Measurements from ENCODE around the gene MN1.

DNA sequence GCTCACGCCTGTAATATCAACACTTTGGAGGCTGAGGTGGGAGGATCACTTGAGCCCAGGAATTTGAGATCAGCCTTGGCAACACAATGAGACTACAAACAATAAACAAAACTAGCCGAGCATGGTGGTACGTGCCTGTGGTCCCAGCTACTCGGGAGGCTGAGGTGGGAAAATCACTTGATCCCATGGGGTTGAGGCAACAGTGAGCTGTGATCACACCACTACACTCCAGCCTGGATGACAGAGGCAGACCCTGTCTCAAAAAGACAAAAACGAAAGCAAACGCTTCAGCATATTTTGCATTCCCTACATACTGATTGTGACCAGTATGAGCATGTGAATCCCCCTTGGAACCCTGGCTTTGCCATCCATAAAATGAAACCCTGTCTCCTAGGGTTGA lies 33.9 kb upstream of the MN1 start:
- no peak for TF ChIP-seq ZFP30 (CRISPR knock-in tag; IDR thresholded peaks at IDR 0.05)
- no peak for TF ChIP-seq BACH2 (CRISPR knock-in tag; IDR thresholded peaks at IDR 0.05; ENCODE audit: borderline replicate concordance)
- TF ChIP-seq, protein P1, sequence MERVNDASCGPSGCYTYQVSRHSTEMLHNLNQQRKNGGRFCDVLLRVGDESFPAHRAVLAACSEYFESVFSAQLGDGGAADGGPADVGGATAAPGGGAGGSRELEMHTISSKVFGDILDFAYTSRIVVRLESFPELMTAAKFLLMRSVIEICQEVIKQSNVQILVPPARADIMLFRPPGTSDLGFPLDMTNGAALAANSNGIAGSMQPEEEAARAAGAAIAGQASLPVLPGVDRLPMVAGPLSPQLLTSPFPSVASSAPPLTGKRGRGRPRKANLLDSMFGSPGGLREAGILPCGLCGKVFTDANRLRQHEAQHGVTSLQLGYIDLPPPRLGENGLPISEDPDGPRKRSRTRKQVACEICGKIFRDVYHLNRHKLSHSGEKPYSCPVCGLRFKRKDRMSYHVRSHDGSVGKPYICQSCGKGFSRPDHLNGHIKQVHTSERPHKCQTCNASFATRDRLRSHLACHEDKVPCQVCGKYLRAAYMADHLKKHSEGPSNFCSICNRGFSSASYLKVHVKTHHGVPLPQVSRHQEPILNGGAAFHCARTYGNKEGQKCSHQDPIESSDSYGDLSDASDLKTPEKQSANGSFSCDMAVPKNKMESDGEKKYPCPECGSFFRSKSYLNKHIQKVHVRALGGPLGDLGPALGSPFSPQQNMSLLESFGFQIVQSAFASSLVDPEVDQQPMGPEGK (CRISPR knock-in tag; IDR thresholded peaks at IDR 0.05; ENCODE audit: borderline replicate concordance) = no peak
- TF ChIP-seq ISL1 (CRISPR knock-in tag; IDR thresholded peaks at IDR 0.05) = no peak
- TF ChIP-seq TSHZ2 (CRISPR knock-in tag; IDR thresholded peaks at IDR 0.05) = no peak
- TF ChIP-seq ZFP3 (CRISPR knock-in tag; IDR thresholded peaks at IDR 0.05) = no peak

Data from SK-N-SH treated with all-trans-retinoic acid at 6 μM for 48 hours (cell line).